ENCODE measurements around the gene SSUH2. TPM values are rescaled to one million over a fixed set of nuclear protein-coding genes. Genes with fewer than 3 reads are reported as not detected.

Gene SSUH2
- total RNA-seq, 2 donors from 2014 or later, result 5.3 to 7.9 TPM

- Mint-ChIP-seq H3K4me1 (peaks cover 26% of the 10 kb centered on the region), H3K36me3 (ENCODE audit: low read depth) (peaks cover 2% of the 10 kb centered on the region), H3K4me3 (no peak overlapping the region), H3K27me3 (ENCODE audit: insufficient read depth) (no peaks in the 10 kb centered on the region), H3K27ac (no peak overlapping the region), H3K9me3 (peaks cover 3% of the 10 kb centered on the region)
- peak; percentile 78 for DNase-seq
- H3K9me3 ChIP-seq (ENCODE audit: control insufficient read depth, low read length), result peaks cover 15% of the 10 kb centered on the region
- H3K9ac ChIP-seq (ENCODE audit: extremely low read depth, low read length, poor library complexity, severe bottlenecking), result no peak overlapping the region
- peaks cover 5% of the 10 kb centered on the region for H3K36me3 ChIP-seq (ENCODE audit: control insufficient read depth, insufficient read depth, low read length)
- TF ChIP-seq CTCF (conservative IDR thresholded peaks at IDR 0.05), result peak; percentile 68
- H3K4me1 ChIP-seq (ENCODE audit: control insufficient read depth, insufficient read depth, low read length), result peaks cover 10% of the 10 kb centered on the region
- no peak overlapping the region for H3K4me3 ChIP-seq (ENCODE audit: low read length)
- H3K27me3 ChIP-seq (ENCODE audit: control insufficient read depth, insufficient read depth, low read length, poor library complexity, severe bottlenecking), result no peaks in the 10 kb centered on the region
- 82 to 93% methylated on average over 5 to 7 of the region's 7 CpGs for WGBS, 2 experiments (ENCODE audit: insufficient coverage in 1 of 2, insufficient read length in 1 of 2)
- H3K27ac ChIP-seq (ENCODE audit: low read depth, low read length), result no peak overlapping the region
Measured at GRCh38 chr3:8635631-8636030, 9.0 kb downstream of the SSUH2 start.

- Mint-ChIP-seq H3K27ac (no peak overlapping the region), H3K4me3 (no peak overlapping the region), H3K36me3 (ENCODE audit: low read depth) (peaks cover 2% of the 10 kb centered on the region), H3K9me3 (peaks cover 3% of the 10 kb centered on the region), H3K27me3 (ENCODE audit: insufficient read depth) (no peaks in the 10 kb centered on the region), H3K4me1 (peaks cover 26% of the 10 kb centered on the region)
- WGBS, 2 experiments (ENCODE audit: insufficient coverage in 1 of 2, insufficient read length in 1 of 2), result 90% methylated on average over 2 of the region's 2 CpGs; no CpG with 5 or more reads in 1 of the 2 experiments
- H3K27me3 ChIP-seq (ENCODE audit: control insufficient read depth, insufficient read depth, low read length, poor library complexity, severe bottlenecking), result no peaks in the 10 kb centered on the region
- H3K9ac ChIP-seq (ENCODE audit: extremely low read depth, low read length, poor library complexity, severe bottlenecking), result no peak overlapping the region
- H3K9me3 ChIP-seq (ENCODE audit: control insufficient read depth, low read length), result peaks cover 15% of the 10 kb centered on the region
- H3K4me1 ChIP-seq (ENCODE audit: control insufficient read depth, insufficient read depth, low read length), result peaks cover 10% of the 10 kb centered on the region
- no peak overlapping the region for H3K4me3 ChIP-seq (ENCODE audit: low read length)
- no peak overlapping the region for H3K27ac ChIP-seq (ENCODE audit: low read depth, low read length)
- no peak for DNase-seq
- TF ChIP-seq CTCF (conservative IDR thresholded peaks at IDR 0.05), result no peak
- H3K36me3 ChIP-seq (ENCODE audit: control insufficient read depth, insufficient read depth, low read length), result peaks cover 9% of the 10 kb centered on the region
Measured at GRCh38 chr3:8635125-8635524, 9.5 kb downstream of the SSUH2 start.

- Histone ChIP-seq H3K4me1 (ENCODE audit: control insufficient read depth, insufficient read depth, low read length) (peaks cover 5% of the 10 kb centered on the region), H3K4me3 (ENCODE audit: low read length) (no peak overlapping the region), H3K27me3 (ENCODE audit: control insufficient read depth, insufficient read depth, low read length, poor library complexity, severe bottlenecking) (no peaks in the 10 kb centered on the region), H3K27ac (ENCODE audit: low read depth, low read length) (no peak overlapping the region), H3K9me3 (ENCODE audit: control insufficient read depth, low read length) (peaks cover 15% of the 10 kb centered on the region), H3K9ac (ENCODE audit: extremely low read depth, low read length, poor library complexity, severe bottlenecking) (no peak overlapping the region), H3K36me3 (ENCODE audit: control insufficient read depth, insufficient read depth, low read length) (peaks cover 19% of the 10 kb centered on the region)
- DNase-seq, result no peak
- H3K4me3 Mint-ChIP-seq, result no peak overlapping the region
- H3K36me3 Mint-ChIP-seq (ENCODE audit: low read depth), result peaks cover 12% of the 10 kb centered on the region
- H3K9me3 Mint-ChIP-seq, result peaks cover 3% of the 10 kb centered on the region
- WGBS, 2 experiments (ENCODE audit: insufficient coverage in 1 of 2, insufficient read length in 1 of 2), result 85 to 97% methylated on average over 5 to 7 of the region's 7 CpGs
- TF ChIP-seq CTCF (conservative IDR thresholded peaks at IDR 0.05), result no peak
- H3K27ac Mint-ChIP-seq, result no peak overlapping the region
- H3K27me3 Mint-ChIP-seq (ENCODE audit: insufficient read depth), result no peaks in the 10 kb centered on the region
- peaks cover 16% of the 10 kb centered on the region for H3K4me1 Mint-ChIP-seq
Measured at GRCh38 chr3:8632402-8633237, 12.0 kb downstream of the SSUH2 start.

All from endodermal cell (in vitro differentiated cells).